MM.1S (cell line): ENCODE measurements around the gene PTPRO.

Experiments used
- DNase-seq: peaks from one replicate; pipeline ENCODE4 v3.0.0-alpha.2; 2015
- H2AFZ ChIP-seq: fragments of 300-600 bp; sonication (generic); 2 replicates; pipeline ENCODE4 v1.6.0; 2016; ENCODE audit warnings: antibody characterized with exemption, low read length
- H3F3A ChIP-seq: fragments of 300-600 bp; sonication (generic); 2 replicates; pipeline ENCODE4 v1.6.1; 2016; ENCODE audit warnings: mild to moderate bottlenecking, antibody characterized with exemption, low read length, moderate library complexity, mixed read lengths; ENCODE audit not compliant: insufficient read depth
- H3K27ac ChIP-seq: fragments of 300-600 bp; sonication (generic); 2 replicates; pipeline ENCODE4 v1.5.1; 2016; ENCODE audit warnings: mild to moderate bottlenecking, low read length
- H3K27me3 ChIP-seq: fragments of 300-600 bp; sonication (generic); replicated peaks from 2 replicates; pipeline ENCODE4 v1.6.0; 2016; ENCODE audit warnings: low read length; ENCODE audit not compliant: insufficient read depth
- H3K36me3 ChIP-seq: fragments of 300-600 bp; sonication (generic); replicated peaks from 2 replicates; pipeline ENCODE4 v1.6.1; 2016; ENCODE audit warnings: mild to moderate bottlenecking, low read length, mixed read lengths; ENCODE audit not compliant: insufficient read depth
- H3K4me1 ChIP-seq: fragments of 300-600 bp; sonication (generic); 2 replicates; pipeline ENCODE4 v1.6.1; 2016; ENCODE audit warnings: low read length, mixed read lengths
- H3K4me2 ChIP-seq: fragments of 300-600 bp; sonication (generic); 2 replicates; pipeline ENCODE4 v1.6.0; 2016; ENCODE audit warnings: low read depth, low read length
- H3K4me3 ChIP-seq: fragments of 300-600 bp; sonication (generic); 2 replicates; pipeline ENCODE4 v1.5.1; 2016; ENCODE audit warnings: low read length, mixed read lengths
- H3K79me2 ChIP-seq: fragments of 300-600 bp; sonication (generic); 2 replicates; pipeline ENCODE4 v1.6.1; 2016; ENCODE audit warnings: mixed run types, low read length, mixed read lengths
- H3K9ac ChIP-seq: fragments of 300-600 bp; sonication (generic); 2 replicates; pipeline ENCODE4 v1.6.1; 2016; ENCODE audit warnings: low read length, mixed read lengths
- H3K9me2 ChIP-seq: fragments of 300-600 bp; sonication (generic); replicated peaks from 2 replicates; pipeline ENCODE4 v1.6.1; 2016; ENCODE audit warnings: mild to moderate bottlenecking, low read length, mixed read lengths; ENCODE audit not compliant: insufficient read depth
- H3K9me3 ChIP-seq: fragments of 300-600 bp; sonication (generic); replicated peaks from 2 replicates; pipeline ENCODE4 v1.6.1; 2016; ENCODE audit warnings: mild to moderate bottlenecking, low read length, mixed read lengths; ENCODE audit not compliant: insufficient read depth
- H4K20me1 ChIP-seq: fragments of 300-600 bp; sonication (generic); 2 replicates; pipeline ENCODE4 v1.6.1; 2016; ENCODE audit warnings: mild to moderate bottlenecking, low read length, moderate library complexity, mixed read lengths; ENCODE audit not compliant: insufficient read depth
- CTCF ChIP-seq: fragments of 300-600 bp; sonication (generic); IDR thresholded peaks from 2 replicates; pipeline ENCODE4 v1.5.1; 2016; ENCODE audit warnings: antibody characterized with exemption, low read length, mixed read lengths
- EZH2 ChIP-seq: fragments of 300-600 bp; sonication (generic); optimal IDR thresholded peaks from 2 replicates; pipeline ENCODE3; 2017; ENCODE audit warnings: low read depth, mild to moderate bottlenecking, antibody characterized with exemption, low read length, mixed read lengths
- EZH2phosphoT487 ChIP-seq: fragments of 300-600 bp; sonication (generic); IDR thresholded peaks from 2 replicates; pipeline ENCODE4 v1.6.1; 2018; ENCODE audit warnings: antibody characterized with exemption, low read length

PTPRO gene

GRCh38 chr12:15407025-15407424, 84.7 kb downstream of the PTPRO start:
- no peaks in the 10 kb centered on the region for H3K79me2 ChIP-seq
- no peak overlapping the region for H3K9ac ChIP-seq
- no peaks in the 10 kb centered on the region for H3K4me1 ChIP-seq
- no peaks in the 10 kb centered on the region for H3F3A ChIP-seq
- no peak overlapping the region for H3K27ac ChIP-seq
- H3K4me2 ChIP-seq = no peak overlapping the region
- no peaks in the 10 kb centered on the region for H3K9me3 ChIP-seq
- no peaks in the 10 kb centered on the region for H3K9me2 ChIP-seq
- H3K4me3 ChIP-seq = no peak overlapping the region
- DNase-seq = no peak
- no peaks in the 10 kb centered on the region for H4K20me1 ChIP-seq
- H2AFZ ChIP-seq = no peak overlapping the region
- H3K36me3 ChIP-seq = no peaks in the 10 kb centered on the region
- no peaks in the 10 kb centered on the region for H3K27me3 ChIP-seq
- TF ChIP-seq EZH2phosphoT487 = no peak
- no peak for TF ChIP-seq EZH2
- TF ChIP-seq CTCF = no peak

GRCh38 chr12:15411842-15412241, 89.5 kb downstream of the PTPRO start:
- TF ChIP-seq EZH2phosphoT487 = no peak
- no peak for TF ChIP-seq CTCF
- no peak for TF ChIP-seq EZH2
- no peak for DNase-seq
- H3K4me1 ChIP-seq = no peaks in the 10 kb centered on the region

GRCh38 chr12:15417691-15418090, 95.4 kb downstream of the PTPRO start:
- H3K27ac ChIP-seq = no peak overlapping the region
- H4K20me1 ChIP-seq = no peaks in the 10 kb centered on the region
- no peaks in the 10 kb centered on the region for H3F3A ChIP-seq
- no peak overlapping the region for H3K9ac ChIP-seq
- H3K4me2 ChIP-seq = no peak overlapping the region
- H3K36me3 ChIP-seq = no peaks in the 10 kb centered on the region
- H3K4me1 ChIP-seq = no peaks in the 10 kb centered on the region
- no peak overlapping the region for H2AFZ ChIP-seq
- no peaks in the 10 kb centered on the region for H3K9me2 ChIP-seq
- no peaks in the 10 kb centered on the region for H3K79me2 ChIP-seq
- no peaks in the 10 kb centered on the region for H3K27me3 ChIP-seq
- no peak overlapping the region for H3K4me3 ChIP-seq
- TF ChIP-seq EZH2 (no peak), EZH2phosphoT487 (no peak), CTCF (no peak)
- H3K9me3 ChIP-seq = no peaks in the 10 kb centered on the region
- no peak for DNase-seq

More at GRCh38 chr12:15411842-15412241, 89.5 kb downstream of the PTPRO start:
- no peak overlapping the region for H3K9ac ChIP-seq
- H3K4me3 ChIP-seq = no peak overlapping the region
- H3K4me2 ChIP-seq = no peak overlapping the region
- no peaks in the 10 kb centered on the region for H3K9me2 ChIP-seq
- no peaks in the 10 kb centered on the region for H4K20me1 ChIP-seq
- no peaks in the 10 kb centered on the region for H3K36me3 ChIP-seq
- no peaks in the 10 kb centered on the region for H3K27me3 ChIP-seq
- H3K9me3 ChIP-seq = no peaks in the 10 kb centered on the region
- no peak overlapping the region for H3K27ac ChIP-seq
- H3K79me2 ChIP-seq = no peaks in the 10 kb centered on the region
- no peaks in the 10 kb centered on the region for H3F3A ChIP-seq
- H2AFZ ChIP-seq = no peak overlapping the region
